ENCODE data around the gene RAB14. TPM values are rescaled to one million over a fixed set of nuclear protein-coding genes. Genes with fewer than 3 reads are reported as not detected.
A peak's percentile ranks its signal among the peaks of the same experiment; 100 is the strongest.

The RAB14 gene
- total RNA-seq, 6 donors from 2014 or later = 21.3 to 90.8 (median 77.4) TPM

DNA sequence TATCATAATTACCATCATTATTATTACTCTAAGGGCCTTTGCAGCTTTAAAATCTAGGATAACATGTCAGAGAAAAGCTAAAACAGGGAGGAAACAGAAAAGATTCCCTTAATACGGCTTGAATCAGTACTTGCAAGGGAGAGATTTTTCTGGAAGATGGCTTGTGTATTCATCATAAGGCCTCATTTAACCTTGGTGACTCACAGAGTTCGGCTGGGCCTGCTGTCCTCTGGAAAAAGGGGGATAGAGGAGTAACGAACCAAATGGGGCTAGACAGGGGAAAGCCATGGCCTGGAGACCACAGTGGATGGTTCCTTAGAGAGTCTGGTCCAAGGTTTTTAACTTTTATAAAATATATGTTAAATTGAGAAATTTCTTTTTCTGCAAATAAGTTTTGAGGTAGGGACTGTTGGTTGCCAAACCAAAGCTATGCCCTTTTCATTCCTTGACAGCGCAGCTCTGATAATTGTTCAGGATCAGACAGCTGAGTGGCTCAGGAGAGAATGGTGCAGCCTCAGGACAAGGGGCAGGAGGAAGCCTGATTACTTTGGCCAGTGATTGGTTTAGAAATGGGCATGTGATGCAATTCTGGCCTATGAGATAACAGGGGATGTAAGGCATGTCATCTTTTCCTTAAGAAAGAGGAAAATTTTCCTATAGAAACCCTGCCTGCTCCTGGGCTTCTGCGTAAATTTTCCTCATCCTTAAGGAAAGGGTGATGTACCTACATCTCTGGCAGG, 40.7 kb upstream of the RAB14 start:
- Histone ChIP-seq H3K36me3 (no peaks in the 10 kb centered on the region), H3K4me3 (no peak overlapping the region), H3K27ac (no peak overlapping the region), H3K27me3 (no peaks in the 10 kb centered on the region), H3K4me1 (no peaks in the 10 kb centered on the region), H3K9me3 (peaks cover 0 to 7% (median 3%) of the 10 kb centered on the region in 4 donors)
- ATAC-seq (ENCODE audit: low FRiP score in 2 of 2) (peak in 1 of 2 donors; percentile 66), DNase-seq (no peak)
- TF ChIP-seq, protein P1, sequence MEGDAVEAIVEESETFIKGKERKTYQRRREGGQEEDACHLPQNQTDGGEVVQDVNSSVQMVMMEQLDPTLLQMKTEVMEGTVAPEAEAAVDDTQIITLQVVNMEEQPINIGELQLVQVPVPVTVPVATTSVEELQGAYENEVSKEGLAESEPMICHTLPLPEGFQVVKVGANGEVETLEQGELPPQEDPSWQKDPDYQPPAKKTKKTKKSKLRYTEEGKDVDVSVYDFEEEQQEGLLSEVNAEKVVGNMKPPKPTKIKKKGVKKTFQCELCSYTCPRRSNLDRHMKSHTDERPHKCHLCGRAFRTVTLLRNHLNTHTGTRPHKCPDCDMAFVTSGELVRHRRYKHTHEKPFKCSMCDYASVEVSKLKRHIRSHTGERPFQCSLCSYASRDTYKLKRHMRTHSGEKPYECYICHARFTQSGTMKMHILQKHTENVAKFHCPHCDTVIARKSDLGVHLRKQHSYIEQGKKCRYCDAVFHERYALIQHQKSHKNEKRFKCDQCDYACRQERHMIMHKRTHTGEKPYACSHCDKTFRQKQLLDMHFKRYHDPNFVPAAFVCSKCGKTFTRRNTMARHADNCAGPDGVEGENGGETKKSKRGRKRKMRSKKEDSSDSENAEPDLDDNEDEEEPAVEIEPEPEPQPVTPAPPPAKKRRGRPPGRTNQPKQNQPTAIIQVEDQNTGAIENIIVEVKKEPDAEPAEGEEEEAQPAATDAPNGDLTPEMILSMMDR (IDR thresholded peaks at IDR 0.05) = no peak
- WGBS, 2 donors = 69 to 77% methylated on average over 5 of the region's 5 CpGs

DNA sequence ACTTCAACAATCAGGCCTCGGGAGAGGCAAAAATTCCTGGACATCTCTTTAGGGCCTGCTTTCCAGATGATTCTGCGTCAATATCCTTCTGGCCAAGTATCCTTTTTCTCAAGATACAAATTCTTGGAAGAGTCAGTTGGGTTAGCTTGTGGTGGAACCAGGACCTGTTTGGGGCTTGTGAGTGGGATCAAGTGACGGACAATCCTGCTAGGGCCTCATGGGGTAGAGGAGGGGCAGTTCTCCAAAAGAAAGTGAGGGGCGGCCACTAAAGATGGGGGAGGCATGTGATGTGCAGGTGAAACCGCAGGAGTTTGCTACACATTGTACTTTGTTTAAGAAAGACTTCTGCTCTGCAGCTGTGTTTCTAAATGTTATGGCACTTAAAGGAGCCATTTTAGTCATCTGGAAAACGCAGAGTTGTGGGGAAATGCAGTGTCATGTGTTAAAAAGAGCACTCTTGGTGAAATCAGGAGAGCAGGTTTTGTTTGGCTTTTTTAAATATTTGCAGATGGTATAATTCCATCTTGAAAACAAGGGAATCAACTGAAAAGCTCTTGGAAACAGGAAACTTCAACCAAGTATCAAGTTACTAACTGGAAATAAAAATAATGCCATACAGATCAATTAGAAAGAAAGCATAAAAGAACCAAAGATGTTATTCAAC, 38.9 kb upstream of the RAB14 start:
- no peak for ATAC-seq (ENCODE audit: low FRiP score in 2 of 2)
- 86% methylated on average over 6 of the region's 6 CpGs for WGBS, 2 donors
- no peak overlapping the region for H3K27ac ChIP-seq

DNA sequence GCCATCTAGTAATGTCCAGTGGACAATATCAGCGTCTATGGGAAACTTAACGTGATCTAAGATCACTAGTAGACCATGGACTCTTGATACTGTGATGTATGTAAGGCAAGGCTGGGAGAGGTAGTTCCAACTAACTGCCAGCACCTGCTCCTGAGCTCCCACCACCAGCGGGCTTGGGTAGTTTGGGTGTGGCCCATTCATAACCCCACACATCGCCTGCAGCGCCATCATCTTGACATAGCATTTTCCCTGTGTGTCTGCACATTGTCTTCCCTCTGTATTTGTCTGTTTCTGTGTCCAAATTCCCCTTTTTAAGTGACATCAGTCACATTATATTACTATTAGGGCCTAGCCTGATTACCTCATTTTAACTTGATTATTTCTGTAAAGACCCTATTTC, 38.2 kb upstream of the RAB14 start:
- no peak for ATAC-seq (ENCODE audit: low FRiP score in 2 of 2)
- H3K9me3 ChIP-seq = peaks cover 0 to 7% (median 3%) of the 10 kb centered on the region in 4 donors
- no peaks in the 10 kb centered on the region for H3K36me3 ChIP-seq
- H3K4me1 ChIP-seq = no peaks in the 10 kb centered on the region
- WGBS, 2 donors = 92 to 98% methylated on average over 3 to 5 of the region's 5 CpGs
- no peak overlapping the region for H3K27ac ChIP-seq
- no peaks in the 10 kb centered on the region for H3K27me3 ChIP-seq
- no peak for DNase-seq
- TF ChIP-seq EP300 (IDR thresholded peaks at IDR 0.05) (no peak), POLR2A (IDR thresholded peaks at IDR 0.05) (no peak), POLR2AphosphoS5 (IDR thresholded peaks at IDR 0.05) (no peak)
- TF ChIP-seq, protein P1 (IDR thresholded peaks at IDR 0.05) = no peak
- no peak overlapping the region for H3K4me3 ChIP-seq

More for the DNA sequence above, 38.9 kb upstream of the RAB14 start:
- Histone ChIP-seq H3K36me3 (no peaks in the 10 kb centered on the region), H3K9me3 (peaks cover 0 to 7% (median 3%) of the 10 kb centered on the region in 4 donors), H3K27me3 (no peaks in the 10 kb centered on the region), H3K4me3 (no peak overlapping the region), H3K4me1 (no peaks in the 10 kb centered on the region)
- TF ChIP-seq, protein P1 (IDR thresholded peaks at IDR 0.05) = no peak
- TF ChIP-seq POLR2AphosphoS5 (IDR thresholded peaks at IDR 0.05) (no peak), POLR2A (IDR thresholded peaks at IDR 0.05) (no peak), EP300 (IDR thresholded peaks at IDR 0.05) (no peak)
- DNase-seq = no peak

DNA sequence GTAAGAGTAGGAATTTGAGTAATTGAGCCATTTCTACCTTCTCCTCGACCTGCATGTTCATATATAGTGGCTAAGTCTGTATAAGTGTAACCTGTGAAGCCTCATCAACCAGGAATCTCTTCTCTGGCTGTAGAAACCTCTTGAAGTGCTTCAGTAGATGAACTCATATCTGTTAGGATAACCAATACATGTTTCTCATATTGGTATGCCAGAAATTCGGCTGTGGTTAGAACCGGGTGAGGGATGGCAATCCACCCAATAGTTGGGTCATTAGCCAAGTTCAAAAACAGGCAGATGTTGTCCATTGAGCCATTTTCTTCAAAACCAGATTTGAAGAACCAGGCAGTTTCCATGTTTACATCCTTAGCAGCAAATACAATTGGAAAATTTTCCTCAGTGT, 37.4 kb upstream of the RAB14 start:
- Histone ChIP-seq H3K4me1 (no peaks in the 10 kb centered on the region), H3K36me3 (no peaks in the 10 kb centered on the region), H3K4me3 (no peak overlapping the region), H3K27me3 (no peaks in the 10 kb centered on the region), H3K9me3 (peaks cover 0 to 4% (median 0%) of the 10 kb centered on the region in 4 donors), H3K27ac (no peak overlapping the region)
- TF ChIP-seq, protein P1 (IDR thresholded peaks at IDR 0.05) = no peak
- TF ChIP-seq POLR2AphosphoS5 (IDR thresholded peaks at IDR 0.05) (no peak), EP300 (IDR thresholded peaks at IDR 0.05) (no peak), POLR2A (IDR thresholded peaks at IDR 0.05) (no peak)
- DNase-seq (no peak), ATAC-seq (ENCODE audit: low FRiP score in 2 of 2) (no peak)
- 94 to 95% methylated on average over 3 of the region's 3 CpGs for WGBS, 2 donors
